ENCODE measurements around the gene NFIB. TPM values are rescaled to one million over a fixed set of nuclear protein-coding genes. Genes with fewer than 3 reads are reported as not detected.

NFIB gene
- total and polyA plus RNA-seq, 8 donors, result 6.7 to 624 (median 71.4) TPM

GRCh38 chr9:14303100-14303499 is 10.8 kb downstream of the NFIB start:
- Histone ChIP-seq H3K27ac (peak overlapping the region in 1 of 5 donors; percentile 36), H3K9me3 (no peaks in the 10 kb centered on the region), H3K27me3 (no peaks in the 10 kb centered on the region), H3K36me3 (peaks cover 3 to 24% (median 10%) of the 10 kb centered on the region in 4 donors), H3K4me1 (peaks cover 21 to 91% (median 58%) of the 10 kb centered on the region in 4 donors), H3K4me3 (no peak overlapping the region)
- 66 to 79% (median 79%) methylated on average over 2 of the region's 2 CpGs for WGBS, 5 donors
- TF ChIP-seq POLR2AphosphoS5 (IDR thresholded peaks at IDR 0.05), result no peak
- no peak for TF ChIP-seq EP300 (IDR thresholded peaks at IDR 0.05)
- TF ChIP-seq POLR2A (IDR thresholded peaks at IDR 0.05), result no peak
- TF ChIP-seq CTCF (IDR thresholded peaks at IDR 0.05), result no peak
- intact Hi-C loops (cut with DNase I; ENCODE audit: low total_unique reads), result no loop called here
- no peak for DNase-seq

DNA sequence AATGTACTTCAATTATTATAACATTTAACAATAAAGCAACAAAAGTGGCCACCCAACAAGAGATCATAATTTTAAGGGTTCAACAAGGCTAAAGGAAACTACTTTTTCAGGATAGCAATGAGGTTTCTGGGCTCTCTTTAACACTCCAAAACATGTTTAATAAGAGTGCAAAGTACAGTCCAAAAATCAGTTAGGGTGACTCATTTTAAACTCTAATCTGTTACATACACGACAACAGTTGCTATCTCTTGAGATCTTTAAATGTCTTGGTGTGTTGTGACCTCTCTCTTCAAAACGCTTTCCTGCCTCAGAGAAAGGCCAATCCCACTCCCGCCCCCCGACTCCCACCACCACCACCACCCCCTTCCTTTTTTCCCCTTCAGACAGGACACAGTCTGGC is 11.5 kb downstream of the NFIB start:
- Histone ChIP-seq H3K27me3 (no peaks in the 10 kb centered on the region), H3K27ac (peak overlapping the region; percentile 35 to 46 (median 44)), H3K9me3 (no peaks in the 10 kb centered on the region), H3K4me1 (peaks cover 21 to 90% (median 58%) of the 10 kb centered on the region in 4 donors), H3K36me3 (peaks cover 3 to 24% (median 10%) of the 10 kb centered on the region in 4 donors), H3K4me3 (no peak overlapping the region)
- intact Hi-C loops (cut with DNase I; ENCODE audit: low total_unique reads), result no loop called here
- TF ChIP-seq CTCF (IDR thresholded peaks at IDR 0.05) (no peak), EP300 (IDR thresholded peaks at IDR 0.05) (no peak), POLR2AphosphoS5 (IDR thresholded peaks at IDR 0.05) (no peak), POLR2A (IDR thresholded peaks at IDR 0.05) (no peak)
- 12 to 23% (median 16%) methylated on average over 4 of the region's 4 CpGs for WGBS, 5 donors
- no peak for DNase-seq

- DNase-seq, result no peak
- Histone ChIP-seq H3K27ac (peak overlapping the region in 4 of 5 donors; percentile 14 to 44 (median 36)), H3K4me3 (no peak overlapping the region), H3K4me1 (peaks cover 21 to 90% (median 60%) of the 10 kb centered on the region in 4 donors), H3K27me3 (no peaks in the 10 kb centered on the region), H3K36me3 (peaks cover 0 to 17% (median 2%) of the 10 kb centered on the region in 4 donors), H3K9me3 (no peaks in the 10 kb centered on the region)
- TF ChIP-seq CTCF (IDR thresholded peaks at IDR 0.05), result no peak
- TF ChIP-seq POLR2AphosphoS5 (IDR thresholded peaks at IDR 0.05), result peak in 1 of 3 donors; percentile 13
- WGBS, 5 donors, result 7 to 32% (median 12%) methylated on average over 1 of the region's 1 CpG
- intact Hi-C loops (cut with DNase I; ENCODE audit: low total_unique reads), result no loop called here
These were observed 12.3 kb downstream of the NFIB start for GRCh38 chr9:14301583-14302021.

- Histone ChIP-seq H3K9me3 (no peaks in the 10 kb centered on the region), H3K27ac (peak overlapping the region in 3 of 5 donors; percentile 14 to 36 (median 20)), H3K4me3 (no peak overlapping the region), H3K27me3 (no peaks in the 10 kb centered on the region), H3K36me3 (peaks cover 0 to 11% (median 0%) of the 10 kb centered on the region in 4 donors), H3K4me1 (peaks cover 21 to 91% (median 62%) of the 10 kb centered on the region in 4 donors)
- DNase-seq, result no peak
- no peak for TF ChIP-seq CTCF (IDR thresholded peaks at IDR 0.05)
- no peak for TF ChIP-seq POLR2A (IDR thresholded peaks at IDR 0.05)
- no peak for TF ChIP-seq EP300 (IDR thresholded peaks at IDR 0.05)
- TF ChIP-seq POLR2AphosphoS5 (IDR thresholded peaks at IDR 0.05), result no peak
- 66 to 78% (median 74%) methylated on average over 4 of the region's 4 CpGs for WGBS, 5 donors
- intact Hi-C loops (cut with DNase I; ENCODE audit: low total_unique reads), result no loop called here
These were observed 12.9 kb downstream of the NFIB start for GRCh38 chr9:14301006-14301405.

All from stomach (tissue), 9 donors.